T-helper 17 cell (primary cell): Measurements from ENCODE around the gene TSR1. TPM values are rescaled to one million over a fixed set of nuclear protein-coding genes. Genes with fewer than 3 reads are reported as not detected.
"Not testable (repeated sequence)": the region's sequence is repeated elsewhere in the genome, so short reads cannot be mapped to it uniquely, and the experiment has no call there.

Source experiments
- ATAC-seq: fragments of 150-1000 bp; cut with Tn5 transposase; 2 replicates; pipeline ENCODE4 v1.10.0; 2021; ENCODE audit warnings: mild to moderate bottlenecking, moderate library complexity
- DNase-seq, 3 donors: peaks; one replicate each; pipeline versions ENCODE4 v3.0.0 to v3.0.0-alpha.2; 2020 to 2021
- H3K9me3 ChIP-seq: one replicate; pipeline ENCODE4 v1.7.0; 2013; ENCODE audit warnings: low read length, mild to moderate bottlenecking; ENCODE audit not compliant: control insufficient read depth, poor library complexity, severe bottlenecking
- H3K27ac Mint-ChIP-seq: one replicate; pipeline ENCODE4 v1.8.0; 2022; ENCODE audit warnings: mild to moderate bottlenecking, moderate library complexity, mixed read lengths
- H3K27me3 Mint-ChIP-seq: one replicate; pipeline ENCODE4 v1.8.0; 2022; ENCODE audit warnings: mixed read lengths
- H3K36me3 Mint-ChIP-seq: one replicate; pipeline ENCODE4 v1.8.0; 2022; ENCODE audit warnings: low read depth, mixed read lengths
- H3K4me1 Mint-ChIP-seq: one replicate; pipeline ENCODE4 v1.8.0; 2022; ENCODE audit warnings: mild to moderate bottlenecking, mixed read lengths
- H3K4me3 Mint-ChIP-seq: one replicate; pipeline ENCODE4 v1.8.0; 2022; ENCODE audit warnings: mild to moderate bottlenecking, moderate library complexity, mixed read lengths
- total RNA-seq, 4 donors: library from RNA in 2 of 4; stranded (reverse) in 2 of 4; gene quantifications; one replicate each; pipeline ENCODE4 v1.2.3 and lab custom pipeline; 2022 to 2026

TSR1 gene
- total RNA-seq, 2 donors from 2014 or later = 24.9 to 35.4 TPM

DNA sequence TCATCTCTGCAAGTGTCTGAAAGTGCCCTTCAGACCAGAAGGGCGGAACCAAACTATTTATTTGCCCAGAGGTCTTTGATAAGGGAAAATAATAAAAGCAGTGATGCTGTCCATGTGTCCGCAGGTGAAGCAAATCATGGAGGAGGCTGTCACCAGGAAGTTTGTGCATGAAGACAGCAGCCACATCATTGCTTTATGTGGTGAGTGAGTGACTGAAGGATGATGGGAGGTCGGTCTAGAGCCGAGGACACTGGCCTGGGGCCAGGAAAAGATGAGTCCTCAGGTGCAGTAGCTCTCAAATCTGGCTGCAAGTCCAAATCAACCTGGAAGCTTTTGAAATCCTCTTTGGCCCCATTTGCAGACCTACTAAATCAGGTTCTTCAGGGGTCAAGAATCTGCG lies 7.2 kb upstream of the TSR1 start:
- H3K9me3 ChIP-seq = no peaks in the 10 kb centered on the region
- Mint-ChIP-seq H3K4me3 (no peak overlapping the region), H3K4me1 (peaks cover 12% of the 10 kb centered on the region), H3K27ac (no peak overlapping the region), H3K36me3 (no peaks in the 10 kb centered on the region), H3K27me3 (no peaks in the 10 kb centered on the region)
- peak; percentile 66 for ATAC-seq
- DNase-seq = no peak

GRCh38 chr17:2338315-2338657 lies 2.0 kb upstream of the TSR1 start:
- Mint-ChIP-seq H3K4me3 (peak overlapping the region; percentile 85), H3K4me1 (peaks cover 18% of the 10 kb centered on the region), H3K36me3 (peaks cover 2% of the 10 kb centered on the region), H3K27ac (peak overlapping the region; percentile 81), H3K27me3 (no peaks in the 10 kb centered on the region)
- no peak for DNase-seq
- no peak for ATAC-seq
- H3K9me3 ChIP-seq = no peaks in the 10 kb centered on the region

DNA sequence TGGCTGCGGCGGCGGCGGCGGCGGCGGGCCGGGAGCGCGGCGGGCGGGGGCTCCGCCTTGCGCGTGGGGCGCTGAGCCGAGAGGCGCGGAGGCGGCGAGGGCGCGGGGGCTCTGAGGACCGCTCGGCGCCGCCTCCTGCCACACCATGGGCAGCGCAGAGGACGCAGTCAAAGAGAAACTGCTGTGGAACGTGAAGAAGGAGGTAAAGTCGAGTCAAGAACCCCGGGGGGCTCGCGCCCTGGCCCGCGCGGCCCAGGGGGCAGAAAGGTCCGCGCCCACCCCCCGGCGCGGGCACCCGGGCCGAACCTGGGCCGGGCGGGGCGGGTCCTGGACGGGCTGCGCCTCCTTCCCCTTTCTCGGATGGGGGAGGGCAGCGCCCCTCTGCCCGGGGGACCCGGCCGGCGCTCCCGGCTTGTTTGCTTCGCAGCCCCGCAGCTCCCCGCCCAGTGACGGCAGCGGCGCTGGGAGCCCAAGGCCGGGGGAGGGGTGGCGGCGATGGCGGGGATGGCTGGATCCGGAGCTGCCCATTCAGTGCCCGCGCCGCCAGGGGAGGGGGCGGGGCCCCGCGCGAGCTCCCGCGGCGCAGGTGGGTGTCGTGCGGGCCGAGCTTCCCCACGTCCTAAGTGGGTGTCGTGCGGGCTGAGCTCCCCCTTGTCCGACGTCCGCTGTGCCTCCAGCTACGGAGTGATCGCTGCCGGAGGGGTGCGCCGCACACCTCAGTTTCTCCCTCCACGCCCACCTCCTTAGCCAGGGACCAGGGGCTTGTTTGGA lies 1.5 kb upstream of the TSR1 start:
- Mint-ChIP-seq H3K27me3 (no peaks in the 10 kb centered on the region), H3K27ac (peak overlapping the region; percentile 81), H3K4me3 (peak overlapping the region; percentile 99), H3K36me3 (peaks cover 2% of the 10 kb centered on the region), H3K4me1 (peaks cover 16% of the 10 kb centered on the region)
- H3K9me3 ChIP-seq = no peaks in the 10 kb centered on the region
- DNase-seq (peak; percentile 28 to 58 (median 47)), ATAC-seq (peak; percentile 30)

- no peaks in the 10 kb centered on the region for H3K9me3 ChIP-seq
- Mint-ChIP-seq H3K27me3 (no peaks in the 10 kb centered on the region), H3K27ac (peak within 1 kb of the TSS; percentile 98), H3K4me1 (peaks cover 14% of the 10 kb centered on the region), H3K36me3 (peaks cover 2% of the 10 kb centered on the region), H3K4me3 (peak within 1 kb of the TSS; percentile 99)
- peak; percentile 75 for ATAC-seq
- DNase-seq = peak; percentile 63 to 72 (median 72)
Observed at GRCh38 chr17:2336852-2337543, 741 bp upstream of the TSR1 start, which contains the start of gene SGSM2. TSS of gene SGSM2 (plus strand) at chr17:2337501. CDS start at chr17:2337689, 188 bp downstream.

- no peaks in the 10 kb centered on the region for H3K9me3 ChIP-seq
- peak overlapping the region; percentile 99 for H3K4me3 Mint-ChIP-seq
- DNase-seq (no peak), ATAC-seq (no peak)
- peaks cover 14% of the 10 kb centered on the region for H3K4me1 Mint-ChIP-seq
- peak overlapping the region; percentile 98 for H3K27ac Mint-ChIP-seq
- H3K27me3 Mint-ChIP-seq = no peaks in the 10 kb centered on the region
- peaks cover 2% of the 10 kb centered on the region for H3K36me3 Mint-ChIP-seq
Observed at GRCh38 chr17:2335726-2336214, 487 bp downstream of the TSR1 start.

GRCh38 chr17:2331303-2331702 lies 5.0 kb downstream of the TSR1 start:
- H3K27ac Mint-ChIP-seq = no peak overlapping the region
- H3K4me3 Mint-ChIP-seq = no peak overlapping the region
- DNase-seq = no peak
- H3K36me3 Mint-ChIP-seq = peaks cover 8% of the 10 kb centered on the region
- H3K4me1 Mint-ChIP-seq = peaks cover 15% of the 10 kb centered on the region
- ATAC-seq = no peak
- H3K27me3 Mint-ChIP-seq = no peaks in the 10 kb centered on the region
- no peaks in the 10 kb centered on the region for H3K9me3 ChIP-seq

- DNase-seq = no peak
Observed at GRCh38 chr17:2323629-2324314, 12.5 kb downstream of the TSR1 start.

DNA sequence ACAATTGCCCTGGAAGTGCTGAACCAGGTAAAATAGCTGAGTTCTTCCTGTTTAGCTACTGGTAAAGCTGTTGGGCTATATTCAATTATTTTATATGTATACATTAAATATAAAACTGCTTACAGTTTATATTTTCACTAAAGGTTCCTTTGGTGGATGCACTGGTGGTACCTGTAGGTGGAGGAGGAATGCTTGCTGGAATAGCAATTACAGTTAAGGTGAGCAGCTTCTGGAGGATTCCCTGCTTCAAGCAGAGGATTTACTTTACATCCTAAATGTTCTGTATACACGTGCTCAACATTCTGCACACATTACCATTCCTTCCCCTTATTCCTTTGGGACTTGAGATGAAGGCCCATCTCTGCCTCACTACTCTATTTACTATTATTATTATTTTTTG lies 14.9 kb downstream of the TSR1 start:
- Mint-ChIP-seq H3K4me1 (peaks cover 10% of the 10 kb centered on the region), H3K4me3 (no peak overlapping the region), H3K27me3 (no peaks in the 10 kb centered on the region), H3K27ac (no peak overlapping the region), H3K36me3 (peaks cover 14% of the 10 kb centered on the region)
- ATAC-seq (no peak), DNase-seq (no peak)
- H3K9me3 ChIP-seq = no peaks in the 10 kb centered on the region

More at GRCh38 chr17:2323629-2324314, 12.5 kb downstream of the TSR1 start:
- H3K9me3 ChIP-seq = no peaks in the 10 kb centered on the region
- Mint-ChIP-seq H3K4me3 (no peak overlapping the region), H3K4me1 (peaks cover 9% of the 10 kb centered on the region), H3K27me3 (no peaks in the 10 kb centered on the region), H3K36me3 (peaks cover 14% of the 10 kb centered on the region), H3K27ac (no peak overlapping the region)
- ATAC-seq = no peak

GRCh38 chr17:2319051-2319450 lies 17.2 kb downstream of the TSR1 start:
- DNase-seq (no peak), ATAC-seq (no peak)
- H3K9me3 ChIP-seq = no peaks in the 10 kb centered on the region
- Mint-ChIP-seq H3K27ac (no peak overlapping the region), H3K27me3 (no peaks in the 10 kb centered on the region), H3K36me3 (peaks cover 8% of the 10 kb centered on the region), H3K4me3 (no peak overlapping the region), H3K4me1 (peaks cover 5% of the 10 kb centered on the region)

DNA sequence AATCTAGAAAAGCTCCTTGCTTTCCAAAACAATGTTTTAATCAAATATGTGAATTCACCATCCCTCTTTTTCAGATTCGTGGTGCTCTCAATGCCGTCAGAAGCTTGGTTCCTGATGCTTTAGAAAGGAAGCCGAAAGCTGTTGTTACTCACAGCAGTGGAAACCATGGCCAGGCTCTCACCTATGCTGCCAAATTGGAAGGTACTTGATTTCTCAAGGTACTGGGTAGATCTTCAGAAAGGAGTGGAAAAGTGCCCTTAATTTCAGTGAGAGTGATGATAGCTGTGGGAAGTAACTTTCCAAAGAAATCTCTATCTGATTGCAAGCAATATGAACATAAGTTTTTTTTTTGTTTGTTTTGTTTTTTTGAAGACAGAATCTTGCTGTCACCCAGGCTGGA lies 18.5 kb downstream of the TSR1 start:
- H3K27ac Mint-ChIP-seq = no peak overlapping the region
- ATAC-seq (no peak), DNase-seq (no peak)
- H3K4me1 Mint-ChIP-seq = peaks cover 5% of the 10 kb centered on the region
- H3K4me3 Mint-ChIP-seq = no peak overlapping the region
- H3K27me3 Mint-ChIP-seq = no peaks in the 10 kb centered on the region
- no peaks in the 10 kb centered on the region for H3K9me3 ChIP-seq
- H3K36me3 Mint-ChIP-seq = peaks cover 8% of the 10 kb centered on the region

DNA sequence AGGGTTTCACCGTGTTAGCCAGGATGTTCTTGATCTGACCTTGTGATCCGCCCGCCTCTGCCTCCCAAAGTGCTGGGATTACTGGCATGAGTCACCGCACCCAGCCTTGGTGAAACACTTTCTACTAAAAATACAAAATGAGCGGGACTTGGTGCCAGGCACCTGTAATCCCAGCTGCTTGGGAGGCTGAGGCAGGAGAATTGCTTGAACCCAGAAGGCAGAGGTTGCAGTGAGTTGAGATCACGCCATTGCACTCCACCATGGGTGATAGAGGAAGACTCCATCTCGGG lies 19.4 kb downstream of the TSR1 start:
- H3K27ac Mint-ChIP-seq, H3K4me3 Mint-ChIP-seq: not testable (repeated sequence)

GRCh38 chr17:2312736-2313135 lies 23.5 kb downstream of the TSR1 start:
- no peaks in the 10 kb centered on the region for H3K27me3 Mint-ChIP-seq
- no peak overlapping the region for H3K4me3 Mint-ChIP-seq
- ATAC-seq (no peak), DNase-seq (no peak)
- H3K9me3 ChIP-seq = no peaks in the 10 kb centered on the region
- H3K36me3 Mint-ChIP-seq = no peaks in the 10 kb centered on the region
- no peak overlapping the region for H3K27ac Mint-ChIP-seq
- H3K4me1 Mint-ChIP-seq = peaks cover 8% of the 10 kb centered on the region

More for the DNA sequence above, 19.4 kb downstream of the TSR1 start:
- H3K27me3 Mint-ChIP-seq, H3K9me3 ChIP-seq, H3K36me3 Mint-ChIP-seq, H3K4me1 Mint-ChIP-seq, DNase-seq, ATAC-seq: not testable (repeated sequence)

DNA sequence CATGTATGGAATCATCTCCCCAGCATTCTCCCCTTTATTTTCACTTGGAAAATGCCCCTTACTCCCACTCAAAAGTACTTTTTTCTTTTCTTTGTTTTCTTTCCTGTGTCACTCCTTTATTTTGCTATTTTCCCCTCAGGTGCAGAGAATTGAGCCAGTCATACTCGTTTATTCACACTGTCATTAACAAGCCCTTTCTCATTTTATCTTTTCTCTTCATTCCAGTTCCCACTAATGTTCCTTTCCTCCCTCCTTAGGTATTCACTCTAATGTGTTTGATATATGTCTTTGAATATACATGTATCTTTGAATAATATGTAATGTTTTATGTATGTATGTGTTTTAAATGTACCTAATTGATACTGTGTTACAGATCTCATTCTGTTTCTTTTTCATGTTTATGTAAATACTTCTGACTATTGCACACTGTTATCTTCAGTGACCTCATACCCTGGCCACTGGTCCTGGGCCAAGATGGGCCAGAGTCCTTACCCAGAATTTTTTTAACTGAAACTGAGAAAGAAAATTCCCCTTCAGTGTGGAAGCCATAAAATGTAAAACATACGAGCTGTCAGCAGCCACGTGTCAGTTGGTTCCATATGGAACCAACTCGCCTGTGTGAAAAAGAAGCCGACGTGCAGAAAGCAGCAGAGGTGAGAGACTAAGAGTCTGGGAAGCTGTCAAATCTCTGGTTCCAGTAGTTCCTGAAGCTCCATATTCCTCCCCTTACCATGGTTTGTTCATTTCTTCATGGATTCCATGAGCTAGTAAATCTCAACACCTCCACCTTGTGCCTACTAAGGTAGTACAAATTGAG lies 26.7 kb downstream of the TSR1 start:
- H3K27me3 Mint-ChIP-seq = no peaks in the 10 kb centered on the region
- no peak overlapping the region for H3K4me3 Mint-ChIP-seq
- DNase-seq (no peak), ATAC-seq (no peak)
- no peaks in the 10 kb centered on the region for H3K36me3 Mint-ChIP-seq
- H3K27ac Mint-ChIP-seq = no peak overlapping the region
- H3K9me3 ChIP-seq = no peaks in the 10 kb centered on the region
- H3K4me1 Mint-ChIP-seq = peaks cover 22% of the 10 kb centered on the region
